IMR-90 (cell line): ENCODE results near the gene CNTNAP1.

Experiments
- CTCF ChIP-seq: conservative IDR thresholded peaks from 2 replicates; pipeline ENCODE4 v1.5.1; 2012; ENCODE audit warnings: mild to moderate bottlenecking, low read depth, low read length, improper control_type of control experiment
- MAFK ChIP-seq: IDR thresholded peaks from 2 replicates; pipeline ENCODE4 v1.6.1; 2012; ENCODE audit warnings: low read depth, low read length, improper control_type of control experiment
- POLR2A ChIP-seq: IDR thresholded peaks from 2 replicates; pipeline ENCODE4 v1.6.1; 2012; ENCODE audit warnings: mild to moderate bottlenecking, low read depth, low read length
- RAD21 ChIP-seq: IDR thresholded peaks from 2 replicates; pipeline ENCODE4 v1.6.1; 2012; ENCODE audit warnings: low read length, improper control_type of control experiment
- RFX5 ChIP-seq: IDR thresholded peaks from 2 replicates; pipeline ENCODE4 v1.8.0; 2012; ENCODE audit warnings: low read depth, mild to moderate bottlenecking, low read length, moderate library complexity
- SMC3 ChIP-seq: fragments of 150-350 bp; IDR thresholded peaks from 2 replicates; pipeline ENCODE4 v1.6.1; 2016; ENCODE audit warnings: low read depth, mild to moderate bottlenecking, antibody characterized with exemption, low read length, moderate library complexity

- TF ChIP-seq CTCF, result no peak
- no peak for TF ChIP-seq POLR2A
- no peak for TF ChIP-seq RAD21
- no peak for TF ChIP-seq MAFK
- TF ChIP-seq SMC3, result no peak
- no peak for TF ChIP-seq RFX5
These were observed 12.2 kb downstream of the CNTNAP1 start for GRCh38 chr17:42694524-42694923.
